Fibroblast of gingiva (primary cell): ENCODE measurements around the gene CTDNEP1.

ENCODE experiments used
- DNase-seq: peaks from one replicate; pipeline ENCODE4 v3.0.0-alpha.2; 2011; ENCODE audit warnings: low read depth

CTDNEP1 gene

DNA sequence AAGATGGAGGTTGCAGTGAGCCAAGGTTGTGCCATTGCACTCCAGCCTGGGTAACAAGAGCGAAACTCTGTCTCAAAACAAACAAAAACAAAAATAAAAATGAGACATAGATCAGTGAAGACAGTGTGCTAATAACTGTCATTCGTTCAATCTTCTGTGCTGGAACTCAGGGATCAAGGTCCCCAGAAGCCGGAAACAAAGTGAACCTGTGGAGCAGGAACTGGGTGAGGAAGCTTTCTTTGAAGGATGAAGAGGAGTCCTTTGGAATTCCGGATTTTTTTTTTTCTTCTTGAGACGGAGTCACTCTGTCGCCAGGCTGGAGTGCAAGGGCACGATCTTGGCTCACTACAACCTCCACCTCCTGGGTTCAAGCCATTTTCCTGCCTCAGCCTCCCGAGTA is 27.9 kb upstream of the CTDNEP1 start:
- no peak for DNase-seq

DNA sequence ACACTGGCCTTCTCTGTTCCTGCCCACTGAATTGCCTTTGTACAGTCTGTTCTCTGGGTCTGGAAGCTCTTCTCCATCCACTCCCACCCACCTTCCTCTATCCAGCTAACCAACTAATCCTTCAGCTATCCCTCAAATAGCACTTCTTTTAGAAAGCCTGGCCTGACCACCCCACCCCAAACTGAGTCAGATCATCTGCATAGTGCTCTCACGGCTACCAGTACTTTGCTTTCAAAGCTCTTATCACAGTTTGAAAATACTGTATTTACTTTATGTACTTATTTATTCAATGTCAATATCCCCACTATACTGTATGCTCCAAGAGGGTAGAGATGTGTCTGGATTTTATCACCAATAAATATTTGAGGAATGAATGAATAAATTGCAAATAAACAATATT is 15.2 kb upstream of the CTDNEP1 start:
- no peak for DNase-seq

DNA sequence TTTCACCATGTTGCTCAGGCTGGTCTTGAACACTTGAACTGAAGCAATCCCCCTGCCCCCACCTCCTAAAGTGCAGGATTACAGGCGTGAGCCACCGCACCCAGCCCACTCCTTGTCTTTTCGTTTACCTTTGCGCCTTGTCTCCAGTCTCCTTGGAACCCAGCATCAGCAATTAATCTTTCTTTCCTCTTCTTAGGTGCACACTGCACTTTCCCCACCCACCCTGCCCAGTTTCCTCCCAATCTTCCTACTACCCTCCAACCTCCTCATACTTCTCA is 12.2 kb upstream of the CTDNEP1 start:
- no peak for DNase-seq

DNA sequence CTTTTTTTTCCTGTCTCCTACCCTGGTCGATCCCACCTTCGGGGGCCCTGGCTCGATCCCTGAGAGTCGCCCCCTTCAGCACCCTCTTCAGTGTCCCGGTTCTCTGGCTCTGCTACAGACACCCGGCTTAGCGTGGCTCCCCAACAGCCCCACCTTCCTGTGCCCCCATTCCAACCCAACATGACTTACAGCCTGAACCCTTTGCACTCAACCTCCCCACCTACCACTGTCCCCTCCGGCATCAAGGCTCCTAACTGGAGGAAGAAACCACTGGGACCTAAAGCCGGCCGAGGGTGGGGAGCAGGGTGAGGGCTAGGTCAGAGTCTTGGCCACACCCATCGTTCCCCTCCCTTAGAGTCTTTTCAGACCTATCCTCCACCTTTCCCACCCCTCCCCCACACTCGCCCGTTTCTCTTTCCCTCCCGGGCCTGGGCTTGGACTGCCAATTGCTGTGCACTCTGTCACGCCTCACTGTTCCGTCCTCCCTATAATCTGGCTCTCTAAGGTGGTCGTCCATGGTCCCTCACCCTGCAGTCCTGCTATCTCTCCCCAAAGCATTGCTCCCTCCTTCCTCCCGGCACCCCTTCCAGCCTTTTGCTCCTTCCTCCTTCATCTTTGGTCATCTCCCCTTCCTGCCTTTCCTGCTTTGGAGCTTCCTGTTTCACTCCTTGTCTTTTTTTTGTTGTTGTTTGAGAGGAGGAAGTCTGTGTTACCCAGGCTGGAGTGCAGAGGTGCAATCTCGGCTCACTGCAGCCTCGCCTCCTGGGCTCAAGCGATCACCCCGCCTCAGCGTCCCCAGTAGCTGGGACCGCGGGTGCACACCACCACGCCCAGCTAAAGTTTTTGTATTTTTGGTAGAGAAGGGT is 11.6 kb upstream of the CTDNEP1 start:
- DNase-seq: no peak

DNA sequence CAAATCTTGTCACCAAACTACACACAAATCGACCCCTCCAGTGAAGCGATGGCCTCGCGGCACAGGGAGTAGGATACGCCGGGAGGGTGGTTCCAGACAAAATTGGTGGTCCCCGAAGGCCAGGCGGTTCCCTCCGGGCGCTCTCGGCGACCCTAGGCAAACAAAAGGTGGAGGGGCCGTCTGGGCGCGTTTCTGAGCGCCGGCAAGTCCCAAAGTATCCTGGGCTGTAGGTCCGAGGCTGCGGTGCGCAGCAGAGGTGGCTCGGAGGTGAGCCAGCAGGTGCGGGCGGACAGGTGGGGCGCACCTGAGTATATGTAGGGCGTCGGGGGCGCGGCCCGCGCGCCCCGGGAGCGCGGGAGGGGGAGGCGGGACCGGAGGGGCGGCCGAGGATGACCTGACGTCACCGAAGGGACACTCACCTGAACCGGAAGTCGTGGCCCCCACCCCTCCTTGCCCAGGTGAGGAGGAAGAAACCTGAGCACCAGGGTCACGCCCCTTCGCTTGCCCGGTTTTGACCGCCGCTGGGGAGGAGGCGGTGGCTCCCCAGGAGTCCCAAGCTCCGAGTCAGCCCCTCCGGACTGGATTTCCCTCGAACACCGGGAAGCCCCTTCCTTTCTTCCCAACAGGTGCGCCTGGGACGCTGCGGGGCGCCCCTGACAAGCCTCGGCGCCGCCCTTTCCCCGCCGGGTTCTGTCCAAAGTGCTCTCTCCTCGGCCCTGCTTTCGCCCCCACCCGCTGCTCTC is 10.8 kb upstream of the CTDNEP1 start, which contains the start of gene CLDN7:
Gene CLDN7 (minus strand): TSS at position 287 of the 743 bp plus-strand sequence. CDS start 435 bp downstream, outside the sequence.
- DNase-seq: no peak

DNA sequence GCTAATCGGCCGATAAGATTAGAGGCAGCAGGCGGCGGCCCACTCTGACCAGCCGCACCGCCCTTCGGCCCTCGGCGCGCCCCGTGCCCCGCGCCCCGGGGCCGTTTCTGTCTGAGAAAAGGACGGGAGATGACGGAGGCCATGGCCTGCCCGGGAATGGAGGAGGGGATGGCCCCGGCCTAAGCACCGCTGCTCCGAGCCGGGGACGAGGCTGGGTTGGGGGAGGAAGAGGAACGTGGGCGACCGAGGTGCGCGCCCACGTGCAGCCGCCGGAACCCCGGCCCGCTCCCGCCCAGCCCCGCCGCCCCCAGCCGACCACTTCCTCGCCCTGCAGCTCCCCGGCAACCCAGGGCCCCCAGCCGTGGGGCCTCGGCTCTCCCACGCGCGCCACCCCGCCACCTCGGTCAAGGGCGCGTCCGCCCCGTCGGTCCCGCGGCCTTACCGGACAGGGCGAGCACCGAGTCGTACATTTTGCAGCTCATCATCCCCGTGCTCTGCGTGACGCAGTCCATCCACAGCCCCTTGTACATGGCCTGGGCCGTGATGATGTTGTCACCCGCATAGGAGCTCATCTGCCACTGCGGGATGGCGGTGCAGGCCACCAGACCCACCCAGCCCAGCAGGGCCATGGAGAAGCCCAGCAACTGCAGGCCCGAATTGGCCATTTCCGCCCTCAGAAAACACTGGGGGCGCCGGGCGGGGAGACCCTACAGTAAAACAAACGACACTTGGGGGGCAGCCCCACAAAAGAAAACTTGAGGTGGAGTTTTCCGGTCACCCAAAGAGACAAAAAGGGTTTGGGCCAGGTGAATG is 10.1 kb upstream of the CTDNEP1 start:
- DNase-seq: no peak

DNA sequence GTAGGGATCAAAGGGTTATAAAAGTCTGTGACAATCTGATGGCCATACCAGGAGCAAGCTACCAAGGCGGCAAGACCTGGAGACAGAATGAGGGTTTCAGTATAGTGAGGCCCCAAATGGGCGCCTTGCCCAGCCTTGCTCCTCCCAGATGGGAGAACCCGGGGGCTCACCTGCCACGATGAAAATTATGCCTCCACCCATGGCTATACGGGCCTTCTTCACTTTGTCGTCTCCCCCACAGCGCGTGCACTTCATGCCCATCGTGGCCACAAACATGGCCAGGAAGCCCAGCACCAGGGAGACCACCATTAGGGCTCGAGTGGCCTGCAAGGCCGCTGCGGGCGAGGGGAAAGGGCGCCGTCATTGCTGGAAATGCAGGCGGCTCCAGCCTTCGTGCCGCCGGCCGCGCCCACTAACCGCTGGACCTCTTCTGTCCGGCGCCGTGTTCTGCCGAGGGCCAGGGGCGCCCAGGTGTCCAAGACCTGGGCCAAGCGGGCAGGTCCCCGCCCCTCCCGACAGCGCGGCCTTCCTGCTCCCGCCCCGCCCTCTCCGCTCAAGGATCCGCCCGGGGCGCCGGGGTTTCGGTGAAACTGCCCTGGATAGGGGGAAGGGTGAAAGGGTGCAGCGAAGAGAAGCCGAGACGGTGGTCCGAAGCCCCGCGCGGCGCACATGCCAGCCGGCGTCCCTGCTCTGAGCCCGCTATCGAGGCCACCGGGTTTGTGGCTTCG is 9.3 kb upstream of the CTDNEP1 start:
- no peak for DNase-seq

DNA sequence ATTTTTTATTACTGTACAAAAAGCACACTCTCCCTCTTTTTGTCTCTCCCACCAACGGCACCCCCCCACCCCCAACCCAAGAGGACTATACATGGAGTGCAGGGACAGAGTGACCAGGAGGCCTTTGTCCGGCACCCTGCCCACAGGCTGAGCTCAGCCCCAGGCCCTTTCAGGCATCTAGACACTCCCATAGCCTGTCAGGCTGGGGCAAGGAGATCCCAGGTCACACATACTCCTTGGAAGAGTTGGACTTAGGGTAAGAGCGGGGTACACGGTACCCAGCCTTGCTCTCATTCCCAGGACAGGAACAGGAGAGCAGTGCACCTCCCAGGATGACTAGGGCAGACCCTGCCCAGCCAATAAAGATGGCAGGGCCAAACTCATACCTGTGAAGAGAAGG is 8.6 kb upstream of the CTDNEP1 start:
- no peak for DNase-seq

DNA sequence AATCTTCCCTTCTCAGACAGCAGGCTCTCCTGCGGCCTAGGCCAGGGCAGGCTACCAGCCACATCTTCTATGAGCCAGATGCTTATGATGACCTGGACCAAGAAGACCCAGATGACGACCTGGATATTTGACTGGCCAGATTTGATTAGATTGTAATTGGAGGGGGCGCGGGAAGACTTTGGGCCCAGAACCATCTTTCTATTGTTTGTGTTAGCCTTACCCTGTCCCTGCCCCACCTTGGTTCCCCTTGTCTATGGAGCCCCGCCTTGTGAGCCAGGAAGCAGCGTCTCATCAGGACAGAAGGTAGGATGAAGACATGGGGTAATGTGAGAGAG is 8.0 kb upstream of the CTDNEP1 start:
- DNase-seq: no peak

DNA sequence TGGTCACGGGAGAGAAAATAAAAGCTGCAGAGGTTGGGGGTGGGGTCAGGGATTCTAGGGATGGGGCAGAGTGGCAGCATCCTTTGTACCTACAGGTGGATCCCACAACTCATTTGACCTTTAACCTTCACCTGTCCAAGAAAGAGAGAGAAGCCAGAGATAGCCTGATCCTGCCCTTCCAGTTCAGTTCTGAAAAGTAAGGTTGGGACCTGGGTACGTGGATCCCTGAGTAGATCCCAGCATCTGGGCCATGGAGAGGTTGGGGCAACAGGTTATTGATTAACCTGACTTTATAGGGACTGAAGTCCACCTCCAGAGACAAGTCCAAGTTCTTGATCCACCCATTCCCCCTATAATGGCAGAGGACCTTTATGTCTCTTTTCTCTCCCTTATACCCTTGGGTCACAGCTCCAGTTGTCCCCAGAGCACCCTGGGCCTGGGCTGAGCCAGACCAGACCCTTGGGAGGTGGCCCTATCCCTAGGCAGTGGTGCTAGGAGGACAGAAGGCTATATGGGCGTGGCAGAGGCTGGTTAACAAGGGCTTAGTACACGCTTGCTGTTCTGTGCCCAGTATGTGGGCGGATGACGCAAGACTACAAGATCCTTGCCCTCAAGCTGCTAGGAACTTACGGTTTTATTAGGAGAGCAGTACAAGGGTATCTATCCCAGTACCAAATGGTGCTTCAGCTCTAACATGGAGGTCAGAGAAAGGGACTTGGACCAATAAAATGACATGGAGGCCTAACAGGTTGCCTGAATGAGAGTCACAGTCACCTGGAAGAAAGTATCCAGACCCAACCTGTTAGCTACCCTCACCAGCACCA is 7.4 kb upstream of the CTDNEP1 start:
- DNase-seq: peak; percentile 69

DNA sequence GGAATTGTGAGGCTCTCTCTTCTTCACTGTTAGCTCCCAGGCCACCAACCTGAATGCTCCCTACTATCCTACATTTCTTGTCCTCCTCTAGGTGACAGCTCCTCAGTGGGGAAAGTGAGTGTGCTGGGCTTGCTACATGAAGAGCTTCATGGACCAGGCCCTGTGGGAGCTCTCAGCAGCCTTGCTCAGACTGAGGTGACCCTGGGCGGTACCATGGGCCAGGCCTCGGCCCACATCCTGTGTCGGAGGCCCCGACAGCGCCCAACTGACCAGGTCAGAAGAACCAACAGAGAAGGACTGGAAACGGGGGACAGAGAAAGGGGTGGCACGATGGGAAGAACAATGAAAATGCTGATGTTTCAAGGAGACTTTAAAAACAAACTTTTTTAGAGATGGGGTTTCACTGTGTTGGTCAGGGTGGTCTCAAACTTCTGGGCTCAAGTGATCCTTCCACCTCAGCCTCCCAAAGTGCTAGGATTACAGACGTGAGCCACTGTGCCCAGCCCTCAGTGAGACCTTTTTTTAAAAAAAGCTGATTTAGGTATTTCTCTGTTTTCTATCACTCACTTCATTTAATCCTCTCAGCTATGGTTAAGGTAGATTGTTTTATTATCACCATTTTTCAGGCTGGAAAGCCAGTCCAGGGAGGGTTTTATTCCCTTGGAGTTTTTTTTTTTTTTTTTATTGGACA is 5.4 kb upstream of the CTDNEP1 start:
- no peak for DNase-seq

DNA sequence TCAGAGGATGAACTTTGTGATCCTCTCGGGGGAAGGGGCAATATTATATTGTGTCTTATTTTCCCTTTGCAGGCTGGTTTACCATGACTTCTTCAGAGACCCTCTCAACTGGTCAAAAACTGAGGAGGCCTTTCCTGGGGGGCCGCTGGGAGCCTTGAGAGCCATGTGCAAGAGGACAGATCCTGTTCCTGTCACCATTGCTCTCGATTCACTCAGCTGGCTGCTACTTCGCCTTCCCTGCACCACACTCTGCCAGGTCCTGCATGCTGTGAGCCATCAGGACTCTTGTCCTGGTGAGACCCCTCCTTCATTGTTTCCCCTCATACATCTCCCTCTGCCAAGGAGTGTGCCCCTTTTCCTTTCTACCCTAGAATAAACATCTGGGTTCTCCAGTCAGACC is 3.0 kb upstream of the CTDNEP1 start:
- DNase-seq: no peak

DNA sequence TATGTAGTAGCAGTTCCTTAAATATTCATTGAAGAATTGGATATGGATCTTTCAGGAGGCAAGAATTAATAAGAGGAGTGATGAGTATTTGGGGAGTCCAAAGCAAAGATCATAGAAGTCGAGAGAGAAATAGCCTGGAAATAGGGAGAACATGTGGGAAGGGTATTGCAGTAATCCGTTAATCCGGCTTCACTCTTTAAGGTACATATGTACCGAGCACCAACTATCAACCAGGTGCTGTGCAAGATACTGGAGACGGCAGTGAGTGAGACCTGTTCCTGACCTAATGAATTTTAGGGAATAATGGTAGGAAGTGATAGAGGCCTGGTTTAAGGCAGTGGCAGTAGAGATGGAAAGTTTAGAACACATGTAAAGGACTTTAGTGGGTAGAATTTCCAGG is 1.5 kb upstream of the CTDNEP1 start:
- no peak for DNase-seq

DNA sequence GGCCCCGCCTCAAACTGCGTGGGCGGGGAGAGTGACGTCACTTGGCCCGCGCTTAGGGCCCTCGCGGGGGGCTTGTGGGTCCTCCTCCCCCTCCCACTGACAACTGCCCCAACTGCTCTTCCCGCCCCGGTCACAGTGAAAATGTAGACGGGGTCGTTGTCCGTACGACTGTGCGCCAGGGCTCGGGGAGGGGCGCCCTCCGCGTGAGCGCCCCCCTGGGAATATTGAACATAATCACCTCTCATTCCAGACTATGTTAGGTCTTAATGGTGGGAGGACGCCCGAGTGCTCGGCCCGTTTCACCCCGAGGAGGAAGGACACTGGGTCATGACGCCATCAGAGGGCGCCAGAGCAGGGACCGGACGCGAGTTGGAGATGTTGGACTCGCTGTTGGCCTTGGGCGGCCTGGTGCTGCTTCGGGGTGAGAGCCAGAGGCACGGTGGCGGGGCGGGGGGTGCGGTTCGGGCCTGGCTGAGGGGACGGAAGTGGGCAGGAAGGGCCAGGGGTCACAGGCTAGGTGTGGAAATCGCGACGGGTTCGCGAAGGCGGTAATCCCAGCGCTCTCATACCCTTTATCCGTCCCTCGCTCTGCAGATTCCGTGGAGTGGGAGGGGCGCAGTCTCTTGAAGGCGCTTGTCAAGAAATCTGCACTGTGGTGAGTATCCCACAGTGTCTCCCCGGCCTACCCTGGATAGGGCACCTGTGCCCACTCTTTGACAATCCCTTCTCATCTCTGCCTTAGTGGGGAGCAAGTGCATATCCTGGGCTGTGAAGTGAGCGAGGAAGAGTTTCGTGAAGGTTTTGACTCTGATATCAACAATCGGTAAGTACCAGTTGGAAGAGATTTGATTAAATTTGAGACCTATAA is 876 bp upstream of the CTDNEP1 start, which contains the start of gene ELP5:
Gene ELP5 (plus strand): TSS at position 40 of the 868 bp plus-strand sequence. CDS start 336 bp downstream, at position 376.
- DNase-seq: peak; percentile 94

DNA sequence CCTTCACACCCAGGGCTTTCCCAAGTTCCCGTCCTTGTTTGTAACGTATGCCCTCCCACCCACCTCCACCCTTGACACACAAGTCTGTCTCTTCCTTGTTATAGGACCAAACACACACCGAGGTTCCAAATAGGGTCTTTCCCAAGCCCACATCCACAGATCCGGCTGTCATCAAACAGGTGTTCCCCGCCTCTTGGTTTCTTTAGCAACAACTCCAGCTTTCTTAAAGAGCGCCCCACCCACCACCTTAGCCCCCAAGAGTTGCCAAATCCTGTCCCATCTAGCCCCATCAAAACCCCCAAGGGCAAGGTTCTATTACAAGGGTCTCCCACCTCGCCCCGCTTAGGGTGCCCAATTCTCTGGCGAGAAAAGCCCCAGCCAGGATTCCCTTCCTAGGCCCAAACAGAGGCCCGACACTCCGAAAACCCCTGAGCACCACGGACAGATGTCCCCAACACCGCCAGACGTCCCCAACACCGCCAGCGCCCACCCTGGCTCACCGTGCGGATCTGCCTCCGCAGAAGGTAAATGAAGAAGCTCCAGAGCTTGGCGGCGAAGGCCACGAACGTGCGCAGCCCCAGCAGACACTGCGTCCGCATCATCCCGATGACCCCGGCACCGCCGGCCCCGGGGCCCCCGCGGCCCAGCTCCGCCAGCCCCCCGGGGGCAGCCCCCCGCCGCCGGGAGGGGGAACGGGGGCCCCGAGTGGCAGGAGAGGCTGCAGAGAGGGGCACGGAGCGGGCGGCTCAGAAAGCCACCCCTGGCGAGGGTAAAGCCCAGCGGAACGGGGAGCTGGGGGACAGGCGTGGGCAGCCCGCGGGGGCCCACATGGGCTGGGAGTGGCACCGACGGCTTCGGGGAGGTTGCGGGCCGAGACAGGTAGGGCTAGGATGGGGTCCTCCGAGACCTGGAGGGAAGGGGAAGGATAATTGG is 573 bp downstream of the CTDNEP1 start:
- no peak for DNase-seq

DNA sequence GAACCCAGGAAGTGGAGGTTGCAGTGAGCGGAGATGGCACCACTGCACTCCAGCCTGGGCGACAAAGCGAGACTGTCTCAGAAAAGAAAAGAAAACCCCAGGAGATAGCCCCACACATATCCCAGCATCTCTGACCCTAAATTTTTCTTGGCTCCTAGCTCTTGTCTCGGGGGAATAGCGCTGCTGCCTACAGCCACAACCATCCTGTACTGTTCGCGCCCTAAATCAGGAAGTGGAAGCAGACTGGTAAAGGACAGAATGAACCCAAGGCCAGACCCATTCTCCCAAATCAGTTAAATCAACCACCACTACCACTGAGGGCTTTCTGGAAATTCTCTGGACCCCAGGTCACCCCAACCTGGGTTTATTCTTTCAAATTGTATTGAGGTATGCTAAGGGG is 1.7 kb downstream of the CTDNEP1 start:
- DNase-seq: no peak

DNA sequence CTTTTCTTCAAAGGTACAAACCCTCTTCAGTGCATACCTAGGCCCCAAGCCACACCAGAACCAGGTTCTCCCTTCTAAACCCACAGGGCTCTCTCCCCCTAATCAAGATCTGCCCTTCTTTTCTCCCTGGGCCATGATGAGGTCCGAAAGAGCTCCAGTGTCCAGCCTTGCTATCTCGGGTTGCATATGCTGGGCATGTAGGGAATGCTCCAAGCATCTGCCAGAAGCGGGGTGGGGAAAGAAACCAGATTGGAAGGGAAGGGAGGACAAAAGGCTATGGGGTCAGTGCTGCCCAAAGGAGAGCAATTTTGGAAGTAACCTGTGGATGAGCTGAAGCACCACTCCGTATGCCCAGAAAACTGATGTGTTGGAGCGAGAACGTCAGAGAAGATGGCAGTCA is 2.3 kb downstream of the CTDNEP1 start:
- DNase-seq: no peak

DNA sequence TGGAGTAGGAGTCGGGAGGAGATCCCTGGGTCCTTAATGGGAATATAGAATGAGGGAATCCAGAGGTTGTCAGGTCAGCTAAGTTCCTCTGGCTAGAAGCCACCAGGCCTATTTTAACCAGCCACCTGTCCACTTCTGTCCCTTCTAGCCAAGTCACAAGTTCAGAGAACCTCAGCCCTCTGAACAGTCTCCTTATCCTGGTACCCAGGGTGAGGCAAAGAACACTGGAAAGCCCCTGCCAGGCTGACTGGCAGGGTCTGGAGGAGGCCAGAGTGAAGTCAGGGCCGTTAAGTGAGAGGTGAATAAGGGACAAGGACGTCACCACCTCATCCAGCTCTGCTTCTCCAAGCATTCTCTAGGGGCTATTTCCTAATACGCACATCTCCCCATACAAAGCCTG is 2.7 kb downstream of the CTDNEP1 start:
- no peak for DNase-seq
